GM12874 (cell line): ENCODE measurements around the gene MGAT4D.

Experiments
- TF ChIP-seq, protein P1 (sequence below): IDR thresholded peaks from 2 replicates; pipeline ENCODE4 v1.5.1; 2011; ENCODE audit warnings: low read depth, mild to moderate bottlenecking, control low read depth, low read length, moderate library complexity; ENCODE audit not compliant: insufficient read depth

Gene MGAT4D

DNA sequence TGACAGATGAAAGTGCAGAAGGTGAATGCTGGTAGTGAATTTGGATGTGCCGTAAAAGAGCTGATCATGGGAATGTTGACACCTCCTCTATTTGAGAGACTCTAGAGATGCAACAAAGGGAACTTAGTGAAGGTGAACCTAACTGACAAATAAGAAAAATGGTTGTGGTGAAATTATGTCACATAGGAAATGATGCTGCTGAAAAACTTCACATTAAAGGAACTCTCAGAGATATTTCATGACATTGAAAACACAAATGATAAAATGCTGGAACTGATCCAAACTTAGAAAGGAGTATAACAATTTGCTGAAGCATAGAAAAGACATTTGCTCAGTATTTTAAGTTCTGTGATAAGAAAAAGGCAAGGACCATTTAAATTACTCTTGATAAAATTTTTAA lies 31.9 kb downstream of the MGAT4D start:
- TF ChIP-seq, protein P1, sequence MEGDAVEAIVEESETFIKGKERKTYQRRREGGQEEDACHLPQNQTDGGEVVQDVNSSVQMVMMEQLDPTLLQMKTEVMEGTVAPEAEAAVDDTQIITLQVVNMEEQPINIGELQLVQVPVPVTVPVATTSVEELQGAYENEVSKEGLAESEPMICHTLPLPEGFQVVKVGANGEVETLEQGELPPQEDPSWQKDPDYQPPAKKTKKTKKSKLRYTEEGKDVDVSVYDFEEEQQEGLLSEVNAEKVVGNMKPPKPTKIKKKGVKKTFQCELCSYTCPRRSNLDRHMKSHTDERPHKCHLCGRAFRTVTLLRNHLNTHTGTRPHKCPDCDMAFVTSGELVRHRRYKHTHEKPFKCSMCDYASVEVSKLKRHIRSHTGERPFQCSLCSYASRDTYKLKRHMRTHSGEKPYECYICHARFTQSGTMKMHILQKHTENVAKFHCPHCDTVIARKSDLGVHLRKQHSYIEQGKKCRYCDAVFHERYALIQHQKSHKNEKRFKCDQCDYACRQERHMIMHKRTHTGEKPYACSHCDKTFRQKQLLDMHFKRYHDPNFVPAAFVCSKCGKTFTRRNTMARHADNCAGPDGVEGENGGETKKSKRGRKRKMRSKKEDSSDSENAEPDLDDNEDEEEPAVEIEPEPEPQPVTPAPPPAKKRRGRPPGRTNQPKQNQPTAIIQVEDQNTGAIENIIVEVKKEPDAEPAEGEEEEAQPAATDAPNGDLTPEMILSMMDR = no peak

DNA sequence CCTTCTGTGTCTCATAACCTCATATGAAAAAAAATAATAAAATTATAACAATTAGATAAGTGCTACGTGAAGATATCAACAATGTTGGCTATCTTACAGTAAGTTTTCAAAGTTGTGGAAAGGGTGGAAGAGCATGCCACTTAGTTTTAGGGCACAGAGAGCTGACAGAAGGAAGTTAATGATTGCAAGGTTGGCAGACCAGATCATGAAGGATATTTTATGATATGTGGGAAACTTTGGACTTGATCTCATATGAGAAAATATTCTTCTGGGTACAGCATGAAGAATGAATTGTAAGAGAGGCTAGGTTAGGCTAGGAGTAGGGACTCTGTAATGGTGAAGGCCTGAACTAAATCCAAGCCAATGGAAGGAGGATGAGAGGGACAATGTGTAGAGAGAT lies 34.5 kb downstream of the MGAT4D start:
- TF ChIP-seq, protein P1 = no peak

DNA sequence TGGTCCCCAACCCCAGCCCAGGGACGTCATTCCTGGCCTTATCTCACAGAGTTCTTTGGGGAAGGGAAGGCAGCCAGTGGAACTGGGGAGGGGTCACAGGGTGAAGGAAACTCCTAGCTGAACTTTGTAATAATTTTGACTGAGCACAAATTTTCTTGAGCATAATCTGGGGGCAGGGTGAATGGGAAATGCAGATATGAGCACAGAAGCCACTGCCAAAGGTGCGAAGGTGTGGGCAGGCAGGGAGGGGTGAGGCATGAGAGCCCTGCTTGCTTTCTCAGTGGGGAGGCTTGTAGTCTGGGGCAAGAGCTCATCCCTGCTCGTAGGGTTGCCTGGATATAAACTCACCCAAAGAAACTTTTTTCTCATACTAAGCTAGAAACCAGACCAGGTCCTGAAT lies 34.9 kb downstream of the MGAT4D start:
- TF ChIP-seq, protein P1 = no peak

GRCh38 chr4:140450352-140450751 lies 47.7 kb downstream of the MGAT4D start:
- TF ChIP-seq, protein P1 = no peak

- TF ChIP-seq, protein P1 = no peak
These were observed 49.3 kb downstream of the MGAT4D start for GRCh38 chr4:140448830-140449229.

GRCh38 chr4:140448162-140448561 lies 49.9 kb downstream of the MGAT4D start:
- TF ChIP-seq, protein P1 = no peak

DNA sequence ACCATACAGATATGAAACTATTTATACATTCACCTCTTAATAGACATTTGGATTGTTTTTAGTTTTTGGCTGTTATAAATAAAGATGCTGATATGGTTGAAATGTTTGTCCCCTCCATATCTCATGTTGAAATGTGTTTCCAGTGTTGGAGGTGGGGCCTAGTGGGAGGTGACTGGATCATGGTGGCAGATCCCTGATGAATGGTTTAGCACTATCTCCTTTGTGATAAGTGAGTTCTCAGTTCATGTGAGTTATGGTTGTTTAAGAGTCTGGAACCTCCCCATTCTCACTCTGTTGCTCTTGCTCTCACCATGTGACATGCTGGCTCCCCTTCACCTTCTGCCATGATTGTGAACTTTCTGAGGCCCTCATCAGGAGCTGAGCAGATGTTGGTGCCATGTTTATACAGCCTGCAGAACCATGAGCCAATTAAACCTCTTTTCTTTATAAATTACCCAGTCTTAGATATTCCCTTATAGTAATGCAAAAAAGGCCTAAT lies 58.4 kb downstream of the MGAT4D start:
- TF ChIP-seq, protein P1 = no peak

DNA sequence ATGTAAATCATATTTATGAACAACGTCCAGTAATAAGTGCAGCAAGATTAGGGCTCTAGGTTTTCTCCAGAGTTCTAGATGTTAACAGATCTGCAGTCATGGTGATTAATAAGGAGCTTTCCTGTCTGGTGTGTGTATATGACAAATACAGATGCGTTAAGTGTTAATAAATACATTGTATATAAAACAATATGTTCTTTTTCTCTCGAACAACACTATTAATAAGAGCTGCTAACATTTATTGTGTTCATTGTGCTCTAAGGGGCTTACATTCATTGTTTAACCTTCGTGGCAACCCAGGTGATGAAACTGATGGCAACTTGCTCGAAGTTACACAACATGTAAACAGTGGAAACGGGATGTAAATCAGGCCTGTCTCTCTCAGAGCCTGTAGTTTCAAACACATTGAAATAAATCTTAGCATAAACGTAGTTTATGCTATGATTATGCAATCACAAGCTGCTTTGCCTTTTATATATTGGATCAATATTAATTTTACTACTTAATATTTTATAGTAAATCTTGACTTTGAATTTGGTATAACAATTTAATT lies 70.1 kb downstream of the MGAT4D start:
- TF ChIP-seq, protein P1 = no peak
